GM20000 (cell line): ENCODE results near the gene LGALS14.

Source experiments
- DNase-seq: peaks from one replicate; pipeline ENCODE4 v3.0.0; 2012; ENCODE audit warnings: low spot score
- CTCF ChIP-seq: IDR thresholded peaks from 2 replicates; pipeline ENCODE4 v1.5.1; 2012; ENCODE audit warnings: mild to moderate bottlenecking, control low read depth; ENCODE audit errors: extremely low read depth, missing control alignments

Gene LGALS14

GRCh38 chr19:39735688-39736087, 31.4 kb downstream of the LGALS14 start:
- no peak for TF ChIP-seq CTCF
- no peak for DNase-seq

GRCh38 chr19:39736088-39736487, 31.8 kb downstream of the LGALS14 start:
- no peak for TF ChIP-seq CTCF
- no peak for DNase-seq

GRCh38 chr19:39737351-39737750, 33.1 kb downstream of the LGALS14 start:
- TF ChIP-seq CTCF = no peak
- DNase-seq = no peak

GRCh38 chr19:39737891-39738290, 33.6 kb downstream of the LGALS14 start, which contains the start of gene CLC:
TSS of gene CLC (minus strand) at chr19:39738029. CDS start at chr19:39737952, 77 bp downstream.
- no peak for DNase-seq
- TF ChIP-seq CTCF = no peak

- no peak for TF ChIP-seq CTCF
- no peak for DNase-seq
Observed at GRCh38 chr19:39738814-39739213, 34.5 kb downstream of the LGALS14 start.

- TF ChIP-seq CTCF = no peak
- DNase-seq = no peak
Observed at GRCh38 chr19:39740395-39740794, 36.1 kb downstream of the LGALS14 start.

GRCh38 chr19:39745643-39746042, 41.4 kb downstream of the LGALS14 start:
- no peak for DNase-seq
- TF ChIP-seq CTCF = no peak
